Endodermal cell (in vitro differentiated cells): ENCODE data around the gene ELP4. TPM values are rescaled to one million over a fixed set of nuclear protein-coding genes. Genes with fewer than 3 reads are reported as not detected.

ENCODE experiments used
- DNase-seq: peaks from one replicate; pipeline ENCODE4 v3.0.0-alpha.2; 2017
- H3K27ac ChIP-seq: 2 replicates; pipeline ENCODE4 v1.5.1; 2013; ENCODE audit warnings: mild to moderate bottlenecking, low read depth, low read length, moderate library complexity
- H3K27me3 ChIP-seq: 2 replicates; pipeline ENCODE4 v1.6.1; 2013; ENCODE audit warnings: mild to moderate bottlenecking, low read length, moderate library complexity; ENCODE audit not compliant: insufficient read depth, control insufficient read depth, poor library complexity, severe bottlenecking
- H3K36me3 ChIP-seq: 2 replicates; pipeline ENCODE4 v1.7.0; 2013; ENCODE audit warnings: mild to moderate bottlenecking, low read length, moderate library complexity; ENCODE audit not compliant: control insufficient read depth, insufficient read depth
- H3K4me1 ChIP-seq: one replicate; pipeline ENCODE4 v1.7.0; 2013; ENCODE audit warnings: low read length; ENCODE audit not compliant: control insufficient read depth, insufficient read depth
- H3K4me3 ChIP-seq: 2 replicates; pipeline ENCODE4 v1.5.1; 2013; ENCODE audit warnings: mild to moderate bottlenecking, low read length, moderate library complexity
- H3K9ac ChIP-seq: 2 replicates; pipeline ENCODE4 v1.6.1; 2013; ENCODE audit warnings: mild to moderate bottlenecking, low read length, moderate library complexity; ENCODE audit not compliant: poor library complexity, severe bottlenecking; ENCODE audit errors: extremely low read depth
- H3K9me3 ChIP-seq: 2 replicates; pipeline ENCODE4 v1.6.1; 2013; ENCODE audit warnings: mild to moderate bottlenecking, low read length, moderate library complexity; ENCODE audit not compliant: control insufficient read depth
- H3K27ac Mint-ChIP-seq: 2 replicates; pipeline ENCODE4 v1.8.0; 2020; ENCODE audit warnings: mixed read lengths
- H3K27me3 Mint-ChIP-seq: 2 replicates; pipeline ENCODE4 v1.8.0; 2021; ENCODE audit warnings: mild to moderate bottlenecking, mixed read lengths; ENCODE audit not compliant: insufficient read depth
- H3K36me3 Mint-ChIP-seq: 2 replicates; pipeline ENCODE4 v1.8.0; 2020; ENCODE audit warnings: low read depth, mixed read lengths
- H3K4me1 Mint-ChIP-seq: 2 replicates; pipeline ENCODE4 v1.8.0; 2020; ENCODE audit warnings: mixed read lengths
- H3K4me3 Mint-ChIP-seq: 2 replicates; pipeline ENCODE4 v1.8.0; 2020; ENCODE audit warnings: mild to moderate bottlenecking, moderate library complexity, mixed read lengths
- H3K9me3 Mint-ChIP-seq: 2 replicates; pipeline ENCODE4 v1.8.0; 2020; ENCODE audit warnings: mild to moderate bottlenecking, mixed read lengths
- WGBS, 2 experiments: methylation state at CpG; one replicate each; pipeline versions ENCODE4 v1.1.5 to v1.1.7; 2013; ENCODE audit warnings: missing lambda C conversion rate in 2 of 2, mixed read lengths in 1 of 2; ENCODE audit not compliant: insufficient coverage in 1 of 2, insufficient read length in 1 of 2; 5-methylcytosine and 5-hydroxymethylcytosine counted together
- total RNA-seq, 2 donors: library from RNA; stranded (reverse); fragmentation: NEBNext Ultra II Directional in 1 of 2; extraction: Animal tissue kit (Norgen Biotek cat#: 25700) in 1 of 2; gene quantifications; 2 replicates in 1 of 2; 3 replicates in 1 of 2; pipeline ENCODE4 v1.2.1, GENCODE V29; 2021
- TF ChIP-seq, protein P1 (sequence below): fragments of 200-600 bp; sonication (generic); conservative IDR thresholded peaks from 2 replicates; pipeline ENCODE4 v1.5.0; 2021; ENCODE audit warnings: antibody characterized with exemption, mild to moderate bottlenecking

ELP4 gene
- total RNA-seq, 2 donors from 2014 or later = 19.1 to 25.2 TPM

DNA sequence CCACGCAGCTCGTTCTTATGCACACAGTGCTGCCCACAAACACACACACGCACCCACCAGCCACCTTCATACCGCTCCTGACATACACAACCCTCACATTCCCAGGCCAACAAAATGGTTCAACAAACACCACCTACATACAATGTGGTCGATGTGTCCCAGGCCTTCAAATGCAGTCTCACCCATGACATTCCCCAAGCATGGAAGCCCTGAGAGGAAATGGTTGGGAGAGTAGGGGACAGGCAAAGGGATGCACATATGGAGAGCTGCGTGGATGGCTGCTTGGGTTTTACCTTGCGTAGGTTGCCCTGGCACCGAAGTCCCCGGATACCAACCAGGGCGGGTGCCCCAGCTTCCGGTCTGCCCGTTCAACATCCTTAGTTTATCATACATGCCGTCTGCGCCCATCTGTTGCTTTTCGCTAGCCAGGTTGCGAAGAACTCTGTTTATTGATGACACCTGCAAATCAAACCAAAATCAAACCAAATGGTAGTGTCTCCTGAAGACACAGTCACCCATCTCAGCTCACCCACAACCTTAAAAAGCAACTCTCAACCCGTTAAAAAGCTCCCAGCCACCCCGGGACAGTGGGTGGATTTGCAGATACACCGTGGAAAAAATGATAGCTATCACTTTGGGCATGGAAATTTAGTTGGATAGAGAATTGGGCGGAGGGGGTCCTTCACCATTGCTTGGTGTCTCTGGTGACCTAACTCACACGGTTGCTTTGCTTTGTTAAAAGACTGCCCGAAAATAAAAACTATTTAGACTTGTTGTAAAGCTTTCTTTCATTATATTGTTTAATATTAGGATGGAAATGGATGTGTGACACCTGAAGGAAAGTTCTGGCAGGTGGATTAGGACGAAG, 291.1 kb downstream of the ELP4 start:
- Mint-ChIP-seq H3K4me1 (peaks cover 43% of the 10 kb centered on the region), H3K9me3 (no peaks in the 10 kb centered on the region), H3K27ac (no peak overlapping the region), H3K4me3 (no peak overlapping the region), H3K36me3 (peaks cover 2% of the 10 kb centered on the region), H3K27me3 (peaks cover 99% of the 10 kb centered on the region)
- no peak overlapping the region for H3K9ac ChIP-seq
- 29 to 30% methylated on average over 14 to 23 of the region's 23 CpGs for WGBS, 2 experiments
- peak; percentile 53 for DNase-seq
- TF ChIP-seq, protein P1, sequence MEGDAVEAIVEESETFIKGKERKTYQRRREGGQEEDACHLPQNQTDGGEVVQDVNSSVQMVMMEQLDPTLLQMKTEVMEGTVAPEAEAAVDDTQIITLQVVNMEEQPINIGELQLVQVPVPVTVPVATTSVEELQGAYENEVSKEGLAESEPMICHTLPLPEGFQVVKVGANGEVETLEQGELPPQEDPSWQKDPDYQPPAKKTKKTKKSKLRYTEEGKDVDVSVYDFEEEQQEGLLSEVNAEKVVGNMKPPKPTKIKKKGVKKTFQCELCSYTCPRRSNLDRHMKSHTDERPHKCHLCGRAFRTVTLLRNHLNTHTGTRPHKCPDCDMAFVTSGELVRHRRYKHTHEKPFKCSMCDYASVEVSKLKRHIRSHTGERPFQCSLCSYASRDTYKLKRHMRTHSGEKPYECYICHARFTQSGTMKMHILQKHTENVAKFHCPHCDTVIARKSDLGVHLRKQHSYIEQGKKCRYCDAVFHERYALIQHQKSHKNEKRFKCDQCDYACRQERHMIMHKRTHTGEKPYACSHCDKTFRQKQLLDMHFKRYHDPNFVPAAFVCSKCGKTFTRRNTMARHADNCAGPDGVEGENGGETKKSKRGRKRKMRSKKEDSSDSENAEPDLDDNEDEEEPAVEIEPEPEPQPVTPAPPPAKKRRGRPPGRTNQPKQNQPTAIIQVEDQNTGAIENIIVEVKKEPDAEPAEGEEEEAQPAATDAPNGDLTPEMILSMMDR = no peak
- H3K27me3 ChIP-seq = peaks cover 100% of the 10 kb centered on the region
- no peak overlapping the region for H3K4me3 ChIP-seq
- H3K9me3 ChIP-seq = no peaks in the 10 kb centered on the region
- peaks cover 18% of the 10 kb centered on the region for H3K4me1 ChIP-seq
- no peak overlapping the region for H3K27ac ChIP-seq
- H3K36me3 ChIP-seq = peaks cover 34% of the 10 kb centered on the region

DNA sequence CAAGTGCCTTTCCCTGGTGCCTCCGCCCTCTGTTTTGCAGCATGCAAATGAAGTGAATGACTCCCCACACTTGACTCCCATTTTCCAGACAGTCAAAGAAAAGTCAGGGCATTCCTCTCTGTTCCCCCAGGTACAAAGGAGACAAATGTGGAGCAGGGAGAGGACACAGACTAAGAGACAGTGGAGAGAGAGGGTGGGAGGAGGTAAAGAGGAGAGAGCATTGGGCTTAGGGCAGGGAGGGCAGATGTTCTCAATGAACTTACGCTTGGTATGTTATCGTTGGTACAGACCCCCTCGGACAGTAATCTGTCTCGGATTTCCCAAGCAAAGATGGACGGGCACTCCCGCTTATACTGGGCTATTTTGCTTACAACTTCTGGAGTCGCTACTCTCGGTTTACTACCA, 291.7 kb downstream of the ELP4 start:
- peaks cover 100% of the 10 kb centered on the region for H3K27me3 ChIP-seq
- 13 to 37% methylated on average over 8 to 9 of the region's 9 CpGs for WGBS, 2 experiments
- H3K27ac ChIP-seq = no peak overlapping the region
- Mint-ChIP-seq H3K36me3 (peaks cover 2% of the 10 kb centered on the region), H3K27me3 (peaks cover 99% of the 10 kb centered on the region), H3K4me3 (no peak overlapping the region), H3K27ac (no peak overlapping the region), H3K4me1 (peaks cover 42% of the 10 kb centered on the region), H3K9me3 (no peaks in the 10 kb centered on the region)
- H3K36me3 ChIP-seq = peaks cover 31% of the 10 kb centered on the region
- no peak overlapping the region for H3K4me3 ChIP-seq
- H3K4me1 ChIP-seq = peaks cover 18% of the 10 kb centered on the region
- TF ChIP-seq, protein P1 = no peak
- DNase-seq = no peak
- no peak overlapping the region for H3K9ac ChIP-seq
- no peaks in the 10 kb centered on the region for H3K9me3 ChIP-seq

DNA sequence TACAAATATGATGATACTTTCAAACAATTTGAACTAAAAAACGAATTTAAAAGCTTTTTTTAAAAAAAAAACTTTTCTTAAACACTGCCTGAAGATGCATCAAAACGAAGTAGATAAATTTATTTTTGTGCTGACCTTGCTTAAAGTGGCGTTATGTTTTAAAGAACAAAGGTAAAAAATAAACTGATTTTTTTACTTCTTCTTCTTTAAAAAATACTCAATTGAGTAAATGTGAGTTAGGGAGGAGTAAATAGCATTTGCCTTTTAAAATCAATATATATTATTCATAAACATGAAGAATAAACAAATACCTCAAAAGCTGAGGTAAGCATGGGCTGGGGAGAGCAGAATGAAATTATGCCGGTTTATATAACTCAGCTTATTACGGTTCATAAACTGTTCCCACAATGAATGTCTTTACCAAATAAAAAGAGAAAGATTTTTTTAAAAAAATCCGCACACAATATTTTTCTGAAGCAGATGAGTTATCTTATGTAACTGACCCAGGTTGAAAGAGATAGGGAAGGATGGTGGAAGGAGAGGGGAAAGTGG, 292.5 kb downstream of the ELP4 start:
- Histone ChIP-seq H3K36me3 (peaks cover 34% of the 10 kb centered on the region), H3K27me3 (peaks cover 100% of the 10 kb centered on the region), H3K4me3 (no peak overlapping the region), H3K9ac (no peak overlapping the region), H3K27ac (no peak overlapping the region), H3K9me3 (no peaks in the 10 kb centered on the region), H3K4me1 (peaks cover 18% of the 10 kb centered on the region)
- WGBS, 2 experiments = 21% methylated on average over 6 of the region's 6 CpGs; no CpG with 5 or more reads in 1 of the 2 experiments
- no peak for DNase-seq
- Mint-ChIP-seq H3K9me3 (no peaks in the 10 kb centered on the region), H3K4me3 (no peak overlapping the region), H3K27me3 (peaks cover 99% of the 10 kb centered on the region), H3K27ac (no peak overlapping the region), H3K4me1 (peaks cover 44% of the 10 kb centered on the region), H3K36me3 (peaks cover 2% of the 10 kb centered on the region)
- TF ChIP-seq, protein P1 = no peak
